ENCODE data around the gene NRN1. TPM values are rescaled to one million over a fixed set of nuclear protein-coding genes. Genes with fewer than 3 reads are reported as not detected.
A peak's percentile ranks its signal among the peaks of the same experiment; 100 is the strongest.

Gene NRN1
- total RNA-seq, 4 donors from 2014 or later = 5.6 to 22.7 (median 15.1) TPM

DNA sequence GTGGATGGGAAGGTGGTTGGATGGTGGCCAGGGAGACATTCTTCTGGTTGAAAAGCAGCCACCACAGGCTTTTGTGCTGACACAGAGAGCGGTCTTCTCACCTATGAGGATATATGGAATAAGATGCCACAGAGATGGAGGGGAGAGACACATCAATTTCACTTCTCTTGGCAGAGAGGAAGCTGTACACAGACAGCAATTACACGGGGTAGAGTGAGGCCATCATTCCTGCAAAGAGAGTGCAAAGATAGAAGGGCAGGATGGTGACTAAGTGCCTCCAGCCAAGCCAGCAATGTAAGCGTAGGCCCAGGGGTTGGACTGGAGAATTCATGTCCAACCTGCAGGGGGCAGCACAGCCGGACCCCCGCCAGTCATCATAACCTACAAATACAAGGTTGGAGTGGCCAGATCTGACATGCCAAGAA lies 56.4 kb downstream of the NRN1 start:
- Histone ChIP-seq H3K36me3 (no peaks in the 10 kb centered on the region), H3K4me1 (no peaks in the 10 kb centered on the region), H3K4me3 (no peak overlapping the region), H3K27me3 (no peaks in the 10 kb centered on the region), H3K27ac (no peak overlapping the region), H3K9me3 (no peaks in the 10 kb centered on the region)
- no peak for ATAC-seq
- 52 to 57% methylated on average over 5 of the region's 5 CpGs for WGBS, 2 donors (ENCODE audit: low coverage in 1 of 2)
- TF ChIP-seq EP300 (IDR thresholded peaks at IDR 0.05) = no peak
- TF ChIP-seq POLR2AphosphoS5 (IDR thresholded peaks at IDR 0.05) = no peak
- no peak for TF ChIP-seq POLR2A (IDR thresholded peaks at IDR 0.05)
- TF ChIP-seq, protein P1, sequence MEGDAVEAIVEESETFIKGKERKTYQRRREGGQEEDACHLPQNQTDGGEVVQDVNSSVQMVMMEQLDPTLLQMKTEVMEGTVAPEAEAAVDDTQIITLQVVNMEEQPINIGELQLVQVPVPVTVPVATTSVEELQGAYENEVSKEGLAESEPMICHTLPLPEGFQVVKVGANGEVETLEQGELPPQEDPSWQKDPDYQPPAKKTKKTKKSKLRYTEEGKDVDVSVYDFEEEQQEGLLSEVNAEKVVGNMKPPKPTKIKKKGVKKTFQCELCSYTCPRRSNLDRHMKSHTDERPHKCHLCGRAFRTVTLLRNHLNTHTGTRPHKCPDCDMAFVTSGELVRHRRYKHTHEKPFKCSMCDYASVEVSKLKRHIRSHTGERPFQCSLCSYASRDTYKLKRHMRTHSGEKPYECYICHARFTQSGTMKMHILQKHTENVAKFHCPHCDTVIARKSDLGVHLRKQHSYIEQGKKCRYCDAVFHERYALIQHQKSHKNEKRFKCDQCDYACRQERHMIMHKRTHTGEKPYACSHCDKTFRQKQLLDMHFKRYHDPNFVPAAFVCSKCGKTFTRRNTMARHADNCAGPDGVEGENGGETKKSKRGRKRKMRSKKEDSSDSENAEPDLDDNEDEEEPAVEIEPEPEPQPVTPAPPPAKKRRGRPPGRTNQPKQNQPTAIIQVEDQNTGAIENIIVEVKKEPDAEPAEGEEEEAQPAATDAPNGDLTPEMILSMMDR (IDR thresholded peaks at IDR 0.05) = peak in 1 of 4 experiments; percentile 27
